ENCODE results near the gene INHBC.
"Not testable (repeated sequence)": the region's sequence is repeated elsewhere in the genome, so short reads cannot be mapped to it uniquely, and the experiment has no call there.

INHBC gene

GRCh38 chr12:57434517-57435223 lies at the start of gene INHBC:
TSS of gene INHBC (plus strand) at chr12:57434784. CDS start at chr12:57434887, 103 bp downstream.
- no peak for DNase-seq

GRCh38 chr12:57385586-57385985 lies 49.0 kb upstream of the INHBC start:
- no peak for DNase-seq

GRCh38 chr12:57386187-57386720 lies 48.3 kb upstream of the INHBC start:
- no peak for DNase-seq

- DNase-seq = no peak
Measured at GRCh38 chr12:57388425-57388824, 46.2 kb upstream of the INHBC start.

- DNase-seq = no peak
Measured at GRCh38 chr12:57389033-57389432, 45.6 kb upstream of the INHBC start.

- no peak for DNase-seq
Measured at GRCh38 chr12:57390174-57390573, 44.4 kb upstream of the INHBC start.

GRCh38 chr12:57395121-57395520 lies 39.5 kb upstream of the INHBC start:
- no peak for DNase-seq

GRCh38 chr12:57397441-57397840 lies 37.1 kb upstream of the INHBC start:
- no peak for DNase-seq

GRCh38 chr12:57399718-57400463 lies 34.7 kb upstream of the INHBC start:
- not testable (repeated sequence) for DNase-seq

GRCh38 chr12:57401165-57401564 lies 33.4 kb upstream of the INHBC start:
- no peak for DNase-seq

GRCh38 chr12:57402156-57402555 lies 32.4 kb upstream of the INHBC start:
- not testable (repeated sequence) for DNase-seq

GRCh38 chr12:57404966-57405640 lies 29.5 kb upstream of the INHBC start:
- no peak for DNase-seq

- DNase-seq = no peak
Measured at GRCh38 chr12:57410534-57410933, 24.1 kb upstream of the INHBC start.

- DNase-seq = not testable (repeated sequence)
Measured at GRCh38 chr12:57414160-57414559, 20.4 kb upstream of the INHBC start.

GRCh38 chr12:57415088-57415487 lies 19.5 kb upstream of the INHBC start:
- DNase-seq = no peak

GRCh38 chr12:57416039-57416996 lies 18.3 kb upstream of the INHBC start:
- DNase-seq = no peak

- DNase-seq = no peak
Measured at GRCh38 chr12:57418255-57418654, 16.3 kb upstream of the INHBC start.

- no peak for DNase-seq
Measured at GRCh38 chr12:57419495-57419894, 15.1 kb upstream of the INHBC start.

GRCh38 chr12:57420482-57420881 lies 14.1 kb upstream of the INHBC start:
- no peak for DNase-seq

- not testable (repeated sequence) for DNase-seq
Measured at GRCh38 chr12:57426948-57427347, 7.6 kb upstream of the INHBC start.

- no peak for DNase-seq
Measured at GRCh38 chr12:57428965-57429364, 5.6 kb upstream of the INHBC start.

GRCh38 chr12:57429473-57430111 lies 5.0 kb upstream of the INHBC start:
- no peak for DNase-seq
